ENCODE results near the gene PHF21B.

PHF21B gene

DNA sequence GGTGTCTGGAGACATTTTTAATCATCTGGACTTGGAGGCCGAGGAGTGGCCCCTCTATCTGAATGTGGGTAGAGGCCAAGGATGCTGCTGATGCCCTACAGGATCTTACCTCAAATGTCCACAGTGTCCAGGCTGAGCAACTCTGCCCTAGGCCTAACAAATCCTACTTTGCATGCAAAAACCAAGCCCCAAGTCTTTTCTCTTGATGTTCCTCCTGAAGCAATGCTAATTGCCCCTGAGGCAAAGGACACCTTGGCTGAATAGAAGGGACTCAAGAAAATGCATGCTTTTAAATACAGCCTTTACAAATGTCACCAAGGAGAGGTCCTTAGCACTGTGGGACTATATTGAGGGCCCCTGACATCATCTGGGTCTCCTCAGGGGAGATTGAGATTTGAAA is 43.8 kb upstream of the PHF21B start:
- no peak for TF ChIP-seq FOXP2 (optimal IDR thresholded peaks at IDR 0.05; ENCODE audit: borderline replicate concordance, extremely low read depth, extremely low read length, insufficient read depth)
- no peak for TF ChIP-seq TAF1 (IDR thresholded peaks at IDR 0.05; ENCODE audit: borderline replicate concordance, insufficient read depth, low read length)
- no peak for TF ChIP-seq SIN3A (IDR thresholded peaks at IDR 0.05; ENCODE audit: borderline replicate concordance, insufficient read depth, low read length)
- no peak for TF ChIP-seq POLR2AphosphoS5 (IDR thresholded peaks at IDR 0.05; ENCODE audit: low read depth, low read length)
- TF ChIP-seq, protein P1, sequence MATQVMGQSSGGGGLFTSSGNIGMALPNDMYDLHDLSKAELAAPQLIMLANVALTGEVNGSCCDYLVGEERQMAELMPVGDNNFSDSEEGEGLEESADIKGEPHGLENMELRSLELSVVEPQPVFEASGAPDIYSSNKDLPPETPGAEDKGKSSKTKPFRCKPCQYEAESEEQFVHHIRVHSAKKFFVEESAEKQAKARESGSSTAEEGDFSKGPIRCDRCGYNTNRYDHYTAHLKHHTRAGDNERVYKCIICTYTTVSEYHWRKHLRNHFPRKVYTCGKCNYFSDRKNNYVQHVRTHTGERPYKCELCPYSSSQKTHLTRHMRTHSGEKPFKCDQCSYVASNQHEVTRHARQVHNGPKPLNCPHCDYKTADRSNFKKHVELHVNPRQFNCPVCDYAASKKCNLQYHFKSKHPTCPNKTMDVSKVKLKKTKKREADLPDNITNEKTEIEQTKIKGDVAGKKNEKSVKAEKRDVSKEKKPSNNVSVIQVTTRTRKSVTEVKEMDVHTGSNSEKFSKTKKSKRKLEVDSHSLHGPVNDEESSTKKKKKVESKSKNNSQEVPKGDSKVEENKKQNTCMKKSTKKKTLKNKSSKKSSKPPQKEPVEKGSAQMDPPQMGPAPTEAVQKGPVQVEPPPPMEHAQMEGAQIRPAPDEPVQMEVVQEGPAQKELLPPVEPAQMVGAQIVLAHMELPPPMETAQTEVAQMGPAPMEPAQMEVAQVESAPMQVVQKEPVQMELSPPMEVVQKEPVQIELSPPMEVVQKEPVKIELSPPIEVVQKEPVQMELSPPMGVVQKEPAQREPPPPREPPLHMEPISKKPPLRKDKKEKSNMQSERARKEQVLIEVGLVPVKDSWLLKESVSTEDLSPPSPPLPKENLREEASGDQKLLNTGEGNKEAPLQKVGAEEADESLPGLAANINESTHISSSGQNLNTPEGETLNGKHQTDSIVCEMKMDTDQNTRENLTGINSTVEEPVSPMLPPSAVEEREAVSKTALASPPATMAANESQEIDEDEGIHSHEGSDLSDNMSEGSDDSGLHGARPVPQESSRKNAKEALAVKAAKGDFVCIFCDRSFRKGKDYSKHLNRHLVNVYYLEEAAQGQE (IDR thresholded peaks at IDR 0.05; ENCODE audit: insufficient read depth in 1 of 2, low read depth in 2 of 2, low read length in 2 of 2): no peak

GRCh38 chr22:45053094-45053493 is 43.3 kb upstream of the PHF21B start:
- TF ChIP-seq, protein P1 (IDR thresholded peaks at IDR 0.05; ENCODE audit: insufficient read depth in 1 of 2, low read depth in 2 of 2, low read length in 2 of 2): no peak
- TF ChIP-seq FOXP2 (optimal IDR thresholded peaks at IDR 0.05; ENCODE audit: borderline replicate concordance, extremely low read depth, extremely low read length, insufficient read depth) (no peak), TAF1 (IDR thresholded peaks at IDR 0.05; ENCODE audit: borderline replicate concordance, insufficient read depth, low read length) (no peak)

- TF ChIP-seq SIN3A (IDR thresholded peaks at IDR 0.05; ENCODE audit: borderline replicate concordance, insufficient read depth, low read length) (no peak), TAF1 (IDR thresholded peaks at IDR 0.05; ENCODE audit: borderline replicate concordance, insufficient read depth, low read length) (no peak)
Measured at GRCh38 chr22:45051946-45052345, 42.1 kb upstream of the PHF21B start.

DNA sequence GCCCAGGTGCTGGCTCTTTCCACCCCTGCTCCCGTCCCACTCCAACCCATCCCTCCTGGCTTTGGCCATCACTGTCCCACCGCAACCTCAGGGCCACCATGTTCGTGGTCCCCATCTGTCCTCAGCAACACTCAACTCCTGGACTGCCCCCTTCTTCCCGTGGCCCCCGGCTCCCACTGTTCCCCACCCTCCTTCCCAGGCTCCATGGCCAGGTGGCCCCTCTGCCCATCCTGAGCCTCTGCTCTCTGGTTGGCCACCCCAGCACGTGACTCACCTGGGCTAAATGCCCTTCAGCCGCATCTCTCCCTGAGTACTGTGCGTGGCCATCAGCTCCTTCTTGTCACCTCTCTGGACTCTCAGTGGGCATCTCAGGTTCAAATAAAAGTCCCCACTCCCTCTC is 41.6 kb upstream of the PHF21B start:
- TF ChIP-seq TAF1 (IDR thresholded peaks at IDR 0.05; ENCODE audit: borderline replicate concordance, insufficient read depth, low read length): no peak
- TF ChIP-seq FOXP2 (optimal IDR thresholded peaks at IDR 0.05; ENCODE audit: borderline replicate concordance, extremely low read depth, extremely low read length, insufficient read depth): no peak
- TF ChIP-seq, protein P1 (IDR thresholded peaks at IDR 0.05; ENCODE audit: insufficient read depth in 1 of 2, low read depth in 2 of 2, low read length in 2 of 2): no peak
- TF ChIP-seq POLR2AphosphoS5 (IDR thresholded peaks at IDR 0.05; ENCODE audit: low read depth, low read length): no peak
- no peak for TF ChIP-seq SIN3A (IDR thresholded peaks at IDR 0.05; ENCODE audit: borderline replicate concordance, insufficient read depth, low read length)

GRCh38 chr22:45047260-45047659 is 37.5 kb upstream of the PHF21B start:
- TF ChIP-seq, protein P1 (IDR thresholded peaks at IDR 0.05; ENCODE audit: insufficient read depth in 1 of 2, low read depth in 2 of 2, low read length in 2 of 2): no peak
- no peak for TF ChIP-seq TAF1 (IDR thresholded peaks at IDR 0.05; ENCODE audit: borderline replicate concordance, insufficient read depth, low read length)
- TF ChIP-seq FOXP2 (optimal IDR thresholded peaks at IDR 0.05; ENCODE audit: borderline replicate concordance, extremely low read depth, extremely low read length, insufficient read depth): no peak
- no peak for TF ChIP-seq POLR2AphosphoS5 (IDR thresholded peaks at IDR 0.05; ENCODE audit: low read depth, low read length)
- no peak for TF ChIP-seq SIN3A (IDR thresholded peaks at IDR 0.05; ENCODE audit: borderline replicate concordance, insufficient read depth, low read length)

All from PFSK-1 (cell line).